ENCODE measurements around the gene TOP1.
A peak's percentile ranks its signal among the peaks of the same experiment; 100 is the strongest.

TOP1 gene

GRCh38 chr20:41004531-41005360, 23.9 kb upstream of the TOP1 start:
- DNase-seq, result peak in 1 of 2 donors; percentile 25

- no peak for DNase-seq
Observed at GRCh38 chr20:41005361-41005729, 23.3 kb upstream of the TOP1 start.

- DNase-seq, result no peak
Observed at GRCh38 chr20:41006126-41006935, 22.3 kb upstream of the TOP1 start.

GRCh38 chr20:41006936-41007474, 21.6 kb upstream of the TOP1 start:
- DNase-seq, result no peak

- DNase-seq, result no peak
Observed at GRCh38 chr20:41007481-41007880, 21.1 kb upstream of the TOP1 start.

GRCh38 chr20:41009946-41010345, 18.7 kb upstream of the TOP1 start:
- no peak for DNase-seq

- DNase-seq, result no peak
Observed at GRCh38 chr20:41011551-41012067, 17.0 kb upstream of the TOP1 start.

- DNase-seq, result no peak
Observed at GRCh38 chr20:41014561-41015088, 14.0 kb upstream of the TOP1 start.

- DNase-seq, result no peak
Observed at GRCh38 chr20:41017448-41018042, 11.1 kb upstream of the TOP1 start.

- no peak for DNase-seq
Observed at GRCh38 chr20:41018153-41018552, 10.5 kb upstream of the TOP1 start.

- no peak for DNase-seq
Observed at GRCh38 chr20:41023549-41023948, 5.1 kb upstream of the TOP1 start.

- no peak for DNase-seq
Observed at GRCh38 chr20:41027366-41027765, 1.3 kb upstream of the TOP1 start.

GRCh38 chr20:41027872-41028358, 707 bp upstream of the TOP1 start:
- DNase-seq, result no peak

GRCh38 chr20:41029150-41029901, 704 bp downstream of the TOP1 start:
- peak; percentile 25 to 43 for DNase-seq

- no peak for DNase-seq
Observed at GRCh38 chr20:41030061-41030460, 1.4 kb downstream of the TOP1 start.

GRCh38 chr20:41030531-41031242, 2.1 kb downstream of the TOP1 start:
- DNase-seq, result no peak

GRCh38 chr20:41031243-41031619, 2.6 kb downstream of the TOP1 start:
- no peak for DNase-seq

- no peak for DNase-seq
Observed at GRCh38 chr20:41032271-41032670, 3.6 kb downstream of the TOP1 start.

GRCh38 chr20:41034239-41034638, 5.6 kb downstream of the TOP1 start:
- no peak for DNase-seq

- DNase-seq, result no peak
Observed at GRCh38 chr20:41035207-41035606, 6.6 kb downstream of the TOP1 start.

GRCh38 chr20:41037179-41037578, 8.6 kb downstream of the TOP1 start:
- DNase-seq, result no peak
